HCEC 1CT (cell line): ENCODE results near the gene MATN3.

Experiments
- DNase-seq: peaks from one replicate; pipeline ENCODE4 v3.0.0-alpha.2; 2017

The MATN3 gene

DNA sequence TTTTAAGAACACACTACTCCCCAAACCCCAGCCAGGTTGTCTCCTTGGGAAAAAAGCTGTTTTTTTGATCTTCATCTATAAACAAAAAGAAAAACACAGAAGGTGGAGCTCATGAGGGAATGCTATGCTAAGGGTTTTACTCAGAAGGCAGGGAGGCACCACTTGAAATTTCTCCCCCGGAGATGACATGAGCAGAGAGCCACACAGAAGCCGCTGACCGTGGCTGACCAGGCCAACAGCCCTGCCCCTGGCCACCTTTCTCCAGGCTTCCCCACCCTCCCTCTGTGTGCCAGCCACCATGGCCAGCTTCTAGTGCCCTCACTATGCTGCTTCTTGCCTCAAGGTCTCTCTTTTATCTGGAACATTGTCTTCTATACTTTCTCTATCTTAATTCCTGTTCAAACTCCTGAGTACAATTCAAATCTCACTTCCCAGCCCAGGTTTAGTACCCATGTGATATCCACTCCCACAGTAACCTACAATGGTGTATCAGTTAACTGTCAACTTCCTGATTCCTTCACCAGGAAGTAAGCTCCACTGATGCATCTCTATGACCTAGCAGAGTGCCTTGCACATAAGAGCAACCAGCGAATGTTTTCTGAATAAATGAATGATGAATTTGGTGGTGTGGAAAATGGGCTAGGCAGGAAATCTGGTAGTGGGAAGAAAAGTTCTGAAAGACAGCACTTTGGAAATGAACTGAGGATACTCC is 23.6 kb upstream of the MATN3 start:
- no peak for DNase-seq

DNA sequence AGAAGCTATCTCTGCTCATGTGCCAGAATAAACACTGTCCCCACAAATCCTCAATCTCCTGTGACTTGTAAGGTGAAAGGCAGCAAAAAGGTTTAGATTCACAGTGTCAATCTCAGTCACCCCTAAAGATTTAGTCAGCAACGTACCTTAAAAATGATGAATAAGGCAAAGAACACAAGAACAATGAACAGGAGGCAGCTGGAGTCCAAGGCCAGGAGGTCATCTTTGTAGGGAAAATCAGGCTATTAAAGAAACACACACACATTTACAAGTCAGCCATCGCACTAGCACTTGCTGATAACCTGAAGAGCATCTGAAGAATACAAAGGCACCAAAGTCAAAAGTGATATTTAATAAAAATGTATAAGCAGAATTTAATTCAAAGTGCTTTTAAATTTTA is 22.4 kb upstream of the MATN3 start:
- no peak for DNase-seq

DNA sequence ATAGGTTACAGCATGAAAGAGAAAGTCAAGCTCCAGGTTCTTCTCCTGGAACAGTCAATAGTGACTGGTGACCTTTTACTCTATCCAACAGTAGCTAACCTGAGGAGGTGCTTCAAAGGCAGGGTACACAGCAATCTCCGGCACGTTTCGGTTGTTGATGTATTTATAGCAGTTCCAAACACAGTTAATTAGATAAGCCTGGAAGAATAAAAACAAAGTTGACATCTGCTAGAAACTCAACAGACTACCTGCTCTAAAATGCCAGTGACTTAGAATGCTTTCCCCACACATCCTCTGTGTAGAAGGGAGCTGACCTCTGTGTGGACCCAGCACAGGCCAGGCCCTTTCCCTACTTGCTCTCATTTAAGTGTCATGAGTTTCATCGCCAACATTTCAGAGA is 21.8 kb upstream of the MATN3 start:
- no peak for DNase-seq

DNA sequence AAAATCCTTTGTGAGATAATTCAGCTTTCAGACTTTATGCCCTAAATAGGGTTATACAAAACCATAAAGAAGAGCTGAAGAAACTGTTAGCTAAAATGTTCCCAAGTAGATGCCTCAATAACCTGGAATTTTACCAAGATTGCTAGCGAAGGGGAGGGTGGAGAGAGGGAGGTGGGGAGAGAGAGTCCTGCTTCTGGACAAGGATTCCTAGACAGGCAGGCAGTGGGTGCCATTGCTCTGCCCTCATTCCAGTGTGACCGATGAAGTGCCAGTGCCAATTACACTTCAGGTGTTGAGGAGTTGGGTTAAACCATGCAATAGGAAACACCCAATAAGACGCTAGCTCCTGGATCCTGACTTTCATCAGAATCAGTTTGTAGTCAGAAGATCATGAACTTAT is 20.9 kb upstream of the MATN3 start:
- no peak for DNase-seq

GRCh38 chr2:20030224-20030623 is 17.8 kb upstream of the MATN3 start:
- no peak for DNase-seq

- DNase-seq: peak; percentile 16
These were observed 15.4 kb upstream of the MATN3 start for GRCh38 chr2:20027705-20028434.

- DNase-seq: peak; percentile 23
These were observed 14.8 kb upstream of the MATN3 start for GRCh38 chr2:20027260-20027677.

- DNase-seq: no peak
These were observed 12.8 kb upstream of the MATN3 start for GRCh38 chr2:20025065-20025786.

DNA sequence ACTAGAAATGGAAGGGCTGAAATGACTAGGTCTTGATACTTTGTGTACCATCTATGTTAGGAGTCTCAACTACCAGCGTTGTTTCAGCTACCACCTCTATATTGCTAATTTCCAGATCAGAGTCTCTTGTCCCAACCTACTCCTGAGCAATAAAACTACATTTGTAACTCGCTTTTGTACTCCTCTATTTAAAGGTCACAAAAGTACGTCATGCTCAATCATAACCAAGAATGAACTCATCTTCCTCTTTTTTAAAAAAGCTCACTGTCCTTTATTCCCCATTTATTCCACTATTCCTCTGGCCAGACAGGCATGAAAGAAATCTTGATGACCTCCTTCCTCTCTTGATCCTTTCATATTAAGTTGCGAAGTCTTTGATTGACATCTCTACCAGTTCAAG is 11.2 kb upstream of the MATN3 start:
- DNase-seq: no peak

- DNase-seq: no peak
These were observed 9.0 kb upstream of the MATN3 start for GRCh38 chr2:20021405-20022009.

GRCh38 chr2:20019747-20020146 is 7.3 kb upstream of the MATN3 start:
- no peak for DNase-seq

DNA sequence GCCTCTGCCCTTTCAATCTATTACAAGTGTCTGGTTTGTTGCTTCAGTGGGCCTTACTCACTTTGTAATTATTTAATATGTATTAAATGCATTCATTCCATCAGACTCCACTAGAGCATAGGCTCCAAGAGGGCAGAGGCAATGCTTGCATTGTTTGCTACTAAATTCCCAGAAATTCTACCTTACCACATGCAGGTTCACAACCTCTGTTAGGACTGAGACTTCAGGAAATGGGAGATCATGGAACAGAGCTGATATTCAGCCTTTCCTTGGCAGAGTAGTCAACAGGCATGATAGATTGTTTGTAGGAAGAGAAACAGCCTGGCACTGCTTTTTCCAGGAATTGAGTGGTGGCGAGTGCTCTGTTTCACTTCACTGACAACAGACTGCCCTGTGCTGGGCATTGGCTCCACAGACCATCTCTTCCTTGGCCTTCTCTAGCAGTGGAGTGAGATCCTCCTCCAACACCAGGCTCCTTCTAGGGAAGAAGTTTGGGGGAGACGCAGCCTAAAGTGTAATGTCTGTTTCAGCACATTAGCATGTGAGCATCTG is 6.2 kb upstream of the MATN3 start:
- no peak for DNase-seq

GRCh38 chr2:20016346-20016745 is 3.9 kb upstream of the MATN3 start:
- DNase-seq: no peak

DNA sequence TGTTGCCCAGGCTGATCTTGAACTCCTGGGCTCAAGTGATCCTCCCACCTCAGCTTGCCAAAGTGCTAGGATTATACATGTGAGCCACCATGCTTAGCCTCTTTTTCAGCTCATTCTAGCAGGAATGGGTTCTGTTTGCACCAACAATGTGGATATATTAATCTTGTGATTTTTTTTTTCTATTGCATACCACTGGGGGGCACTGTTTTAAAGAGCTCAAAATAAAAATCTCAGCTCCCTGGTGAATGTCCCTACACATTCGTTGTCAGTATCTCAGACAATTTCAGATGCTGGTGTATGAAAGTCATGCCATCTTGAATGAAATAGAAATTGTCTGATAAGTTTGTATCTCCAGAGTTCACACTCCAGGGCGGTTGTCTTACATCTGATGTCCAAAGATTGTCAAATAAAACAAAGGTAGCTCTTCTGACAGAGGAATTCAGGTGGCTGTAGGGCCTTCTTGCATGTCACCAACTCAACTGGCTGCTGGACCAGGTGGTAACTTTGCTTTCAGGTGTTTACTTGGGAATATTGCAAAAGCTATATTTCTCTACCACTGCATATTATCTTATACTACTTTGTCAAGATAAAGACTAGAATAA is 3.1 kb upstream of the MATN3 start:
- peak; percentile 54 for DNase-seq

DNA sequence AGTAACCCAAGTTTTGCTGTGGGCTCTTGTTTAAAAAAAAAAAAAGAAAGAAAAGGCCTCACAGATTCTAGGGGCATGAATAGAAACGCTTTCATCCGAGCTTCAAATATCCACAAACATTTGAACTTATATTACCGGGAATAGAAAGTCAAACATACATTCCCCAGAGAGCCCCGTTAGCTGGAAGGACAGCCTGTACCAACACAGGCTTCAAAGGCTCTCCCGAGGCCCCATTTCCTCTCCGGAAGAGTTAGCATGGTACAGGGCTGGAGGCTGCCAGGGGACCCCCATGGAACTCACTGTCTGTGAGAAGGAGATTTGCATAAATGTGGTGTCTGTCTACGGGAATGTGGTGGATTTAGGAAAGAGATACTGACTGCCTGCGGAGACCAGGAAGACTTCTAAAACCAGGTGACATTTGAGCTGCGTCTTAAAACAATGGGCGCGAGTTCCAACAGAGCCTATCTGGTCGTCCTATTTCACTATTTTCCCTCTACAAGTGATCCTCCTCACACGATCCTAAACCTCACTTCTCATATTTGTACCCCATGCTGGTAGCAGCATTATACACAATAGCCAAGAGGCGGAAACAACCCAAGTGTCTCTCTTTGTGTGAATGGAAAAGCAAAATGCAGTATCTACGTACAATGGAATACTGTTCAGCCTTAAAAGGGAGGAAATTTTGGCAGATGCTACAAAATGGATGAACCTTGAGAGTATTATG is 820 bp upstream of the MATN3 start:
- DNase-seq: no peak

GRCh38 chr2:20012032-20012281 is 511 bp downstream of the MATN3 start:
- DNase-seq: no peak

DNA sequence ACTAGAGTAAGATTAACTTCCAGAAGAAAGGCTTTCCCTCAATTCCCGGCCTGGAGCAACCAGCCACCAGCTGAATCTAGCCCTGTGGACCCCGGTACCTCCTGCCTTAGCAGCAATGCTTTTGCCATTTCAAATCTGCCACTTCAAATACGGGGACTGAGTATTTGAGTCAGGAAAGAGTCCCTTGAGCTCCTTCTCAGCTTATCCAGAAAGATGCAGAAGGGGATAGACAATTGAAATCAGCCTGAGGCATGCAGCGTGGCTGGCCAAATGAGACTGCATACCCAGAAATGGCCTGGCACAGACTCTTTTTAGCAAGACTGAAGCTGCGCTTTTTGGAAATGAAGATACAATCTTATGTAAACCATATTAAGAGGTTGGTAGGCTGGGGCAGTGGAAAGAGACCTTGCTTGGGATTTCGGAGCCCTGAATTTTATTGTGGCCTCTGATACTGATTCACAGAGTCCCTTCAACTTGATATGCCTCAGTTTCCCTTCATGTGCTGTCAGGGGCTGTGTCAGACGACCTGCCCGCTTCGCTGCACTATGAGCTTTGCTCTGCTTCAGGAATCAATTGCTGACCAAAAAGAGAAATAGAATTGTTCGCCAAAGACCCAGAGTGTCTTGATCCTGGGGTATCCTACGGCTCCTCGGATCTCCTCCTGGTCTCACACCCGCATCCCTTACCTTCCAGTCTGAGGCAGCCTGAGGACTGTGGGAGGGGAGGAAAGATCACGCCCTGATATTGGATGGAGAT is 1.0 kb downstream of the MATN3 start:
- DNase-seq: no peak

DNA sequence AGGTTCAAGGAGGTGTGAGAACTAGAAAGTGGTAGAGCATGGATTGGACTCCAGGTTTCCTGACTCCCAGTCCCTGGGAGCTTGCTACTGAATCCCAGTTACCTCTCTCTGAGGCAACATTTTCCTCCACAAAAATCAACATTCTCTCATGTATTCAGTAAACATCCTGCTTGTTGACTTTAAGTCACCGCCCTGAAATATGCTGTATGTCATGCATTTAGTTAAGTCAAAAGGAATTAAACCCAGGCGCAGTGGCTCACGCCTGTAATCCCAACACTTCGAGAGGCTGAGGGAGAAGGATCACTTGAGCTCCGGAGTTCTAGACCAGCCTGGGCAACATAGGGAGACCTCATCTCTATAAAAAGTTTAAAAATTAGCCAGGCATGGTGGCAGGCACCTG is 3.8 kb downstream of the MATN3 start:
- no peak for DNase-seq

DNA sequence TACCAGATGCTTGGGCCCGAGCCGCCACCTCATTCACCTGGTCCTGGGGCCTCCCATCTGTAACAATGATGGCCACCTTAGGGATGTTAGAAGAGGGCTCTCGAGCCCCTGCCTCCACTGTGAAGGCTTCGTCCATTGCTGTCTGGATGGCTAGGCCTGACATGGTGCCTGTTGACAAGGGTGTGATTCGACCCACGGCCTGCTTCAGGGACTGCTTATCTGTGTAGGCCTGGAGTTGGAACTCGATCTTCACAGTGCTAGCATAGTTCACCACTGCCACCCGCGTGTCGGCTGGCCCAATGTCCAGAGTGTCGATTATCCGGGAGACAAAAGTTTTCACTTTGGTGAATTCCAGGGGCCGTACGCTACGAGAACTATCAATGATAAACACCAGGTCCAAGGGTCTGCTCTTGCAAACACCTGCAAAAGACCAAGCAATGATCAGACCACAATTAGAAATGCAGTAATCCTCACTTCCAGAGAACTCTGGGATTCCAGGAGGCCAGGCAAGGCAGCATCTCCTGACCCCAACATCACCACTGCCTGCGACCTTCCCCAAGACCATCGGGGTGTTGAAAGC is 6.5 kb downstream of the MATN3 start:
- DNase-seq: no peak

DNA sequence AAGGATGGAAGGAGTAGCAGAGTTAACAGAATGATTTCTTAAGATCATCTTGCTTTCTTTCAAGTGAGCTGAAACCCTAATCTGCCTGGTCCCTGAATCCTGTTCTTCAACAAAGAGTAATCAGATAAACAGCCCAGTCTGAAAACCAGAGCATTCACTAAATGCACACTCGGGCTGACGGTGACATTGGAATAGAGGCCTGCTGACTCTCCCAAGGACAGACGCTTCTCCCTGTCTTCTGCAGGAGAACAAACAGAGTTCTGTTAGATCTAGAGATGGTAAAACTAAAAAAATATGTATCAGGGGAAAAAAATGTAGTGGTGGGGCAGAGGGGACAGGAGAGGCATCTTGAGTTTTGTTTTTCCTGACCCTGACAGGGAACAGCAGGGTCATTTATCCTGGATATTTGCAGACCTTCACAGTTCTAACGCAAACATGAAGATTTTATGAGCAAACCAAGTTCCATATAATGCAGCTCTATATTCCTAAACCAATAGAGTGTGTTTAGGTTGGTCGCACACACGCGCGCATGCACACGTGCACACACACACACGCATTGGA is 7.3 kb downstream of the MATN3 start:
- DNase-seq: no peak

- no peak for DNase-seq
These were observed 11.1 kb downstream of the MATN3 start for GRCh38 chr2:20001361-20001863.
